Stomach (tissue), 4 donors: ENCODE measurements around the gene SPTSSA.

ENCODE experiments used
- CTCF ChIP-seq, 7 experiments: fragments of 450-650 bp in 4 of 7; fragments of 200-600 bp in 3 of 7; sonication (generic) in 3 of 7; IDR thresholded peaks; one replicate each; pipeline ENCODE4 v1.5.1; 2016 to 2019; ENCODE audit warnings: antibody characterized with exemption in 7 of 7, control low read depth in 2 of 7, mild to moderate bottlenecking in 1 of 7
- EP300 ChIP-seq: sonication (generic); formaldehyde crosslinking; IDR thresholded peaks from one replicate; pipeline ENCODE4 v1.6.1; 2017; ENCODE audit warnings: antibody characterized with exemption
- POLR2A ChIP-seq, 4 donors: fragments of 450-650 bp; IDR thresholded peaks; one replicate each; pipeline ENCODE4 v1.6.1; 2016; ENCODE audit warnings: antibody characterized with exemption in 4 of 4, control low read depth in 2 of 4, mild to moderate bottlenecking in 1 of 4, moderate library complexity in 1 of 4
- POLR2AphosphoS5 ChIP-seq, 3 donors: sonication (generic); formaldehyde crosslinking; IDR thresholded peaks; one replicate each; pipeline ENCODE4 v1.6.1; 2016; ENCODE audit warnings: antibody characterized with exemption in 3 of 3

GRCh38 chr14:34462132-34462893, at the start of gene SPTSSA:
- TF ChIP-seq CTCF (IDR thresholded peaks at IDR 0.05), result no peak
- TF ChIP-seq POLR2A (IDR thresholded peaks at IDR 0.05), result peak in 1 of 4 donors; percentile 62
- no peak for TF ChIP-seq EP300
- peak; percentile 76 to 97 (median 96) for TF ChIP-seq POLR2AphosphoS5 (IDR thresholded peaks at IDR 0.05)
